Stimulated activated CD4-positive, alpha-beta T cell treated with anti-CD3 and anti-CD28 coated beads, Interleukin-1b, Interleukin-23, amount 100 ng/mL, for 48 hours (primary cell): ENCODE data around the gene TMED1.

Source experiments
- DNase-seq: peaks from one replicate; pipeline ENCODE4 v3.0.0-alpha.2; 2020

Gene TMED1

DNA sequence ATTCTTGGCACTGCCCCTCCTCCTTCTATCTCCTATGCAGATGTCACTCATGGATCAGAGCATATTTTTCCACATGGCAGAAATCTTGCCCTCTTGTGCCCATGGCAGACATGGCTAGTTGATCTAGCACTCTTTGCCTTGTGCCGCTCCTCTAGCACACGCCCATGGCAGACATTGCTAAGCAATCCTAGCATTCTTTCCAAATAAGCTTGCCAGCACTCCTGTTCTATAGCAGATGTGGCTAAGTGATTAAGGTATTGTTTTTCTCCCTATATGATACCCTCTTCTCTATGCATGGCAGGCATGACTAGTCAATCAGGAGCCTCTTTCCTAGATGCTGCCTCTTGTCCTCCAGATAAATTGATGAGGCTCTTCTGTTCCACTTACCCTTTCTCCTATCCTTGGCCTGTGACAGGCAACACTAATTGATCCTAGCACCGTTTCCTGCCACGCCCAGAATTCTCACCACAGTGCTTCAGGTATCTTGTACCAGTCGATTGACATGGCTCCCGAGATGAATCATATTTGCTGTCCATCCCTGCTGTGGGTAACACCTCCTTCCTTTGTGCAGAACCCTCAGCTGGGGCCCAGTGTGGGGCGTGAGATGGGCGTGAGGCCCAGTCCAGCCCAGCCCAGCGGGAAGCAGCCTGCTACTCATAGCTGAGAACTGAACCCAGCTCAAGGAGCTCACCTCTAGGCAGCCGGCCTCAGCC lies 26.9 kb downstream of the TMED1 start:
- DNase-seq: peak; percentile 40

DNA sequence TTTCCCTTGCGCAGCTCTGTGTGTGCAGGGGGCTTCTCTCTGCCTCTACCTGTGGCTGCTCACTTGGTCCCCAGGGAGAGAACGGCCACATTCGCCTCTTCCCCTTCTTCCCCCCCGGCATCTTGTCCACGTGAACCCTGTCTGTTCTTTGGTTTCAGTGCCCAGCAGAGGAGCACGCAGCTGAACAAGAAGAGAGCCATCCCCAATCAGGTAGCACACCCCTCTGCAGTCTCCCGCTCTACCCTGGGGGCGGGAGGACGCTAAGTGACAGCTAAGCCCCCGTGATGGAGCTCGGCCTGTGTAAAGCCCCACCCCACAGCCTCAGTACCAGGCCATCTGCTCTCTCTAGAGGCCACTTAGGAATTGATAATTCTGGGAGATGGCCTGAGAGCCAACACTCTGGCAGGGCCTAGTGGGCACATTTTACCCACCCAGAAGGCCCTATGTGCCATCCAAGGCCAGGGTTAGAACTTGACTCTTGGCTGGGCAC lies 30.2 kb downstream of the TMED1 start:
- DNase-seq: no peak

DNA sequence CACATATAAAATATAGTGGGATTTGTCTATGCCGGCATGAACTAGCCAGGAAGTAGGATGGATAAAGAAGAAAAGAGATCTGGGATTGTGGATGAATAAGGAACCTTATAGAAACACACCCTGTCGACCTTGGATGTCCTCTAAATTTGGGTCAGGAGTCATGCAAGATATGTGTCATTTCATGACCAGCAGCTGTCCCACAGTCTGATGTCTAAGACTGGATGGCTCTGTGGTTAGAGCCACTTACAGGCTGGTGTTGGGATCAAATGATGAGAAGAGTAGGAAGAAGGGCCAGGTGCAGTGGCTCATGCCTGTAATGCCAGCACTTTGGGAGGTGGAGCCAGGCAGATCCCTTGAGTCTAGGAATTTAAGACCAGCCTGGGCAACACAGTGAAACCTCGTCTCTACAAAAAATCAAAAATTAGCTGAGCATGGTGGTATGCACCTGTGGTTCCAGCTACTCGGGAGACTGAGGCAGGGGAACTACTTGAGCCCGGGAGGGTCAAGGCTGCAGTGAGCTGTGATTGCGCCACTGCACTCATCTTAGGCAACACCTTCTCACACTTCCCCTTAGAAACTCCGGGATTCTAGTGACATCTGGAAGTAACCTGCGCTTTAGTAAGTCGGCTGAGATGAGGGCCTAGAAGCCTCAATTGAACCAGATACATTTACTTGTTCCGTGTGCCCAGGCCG lies 30.8 kb downstream of the TMED1 start:
- no peak for DNase-seq

DNA sequence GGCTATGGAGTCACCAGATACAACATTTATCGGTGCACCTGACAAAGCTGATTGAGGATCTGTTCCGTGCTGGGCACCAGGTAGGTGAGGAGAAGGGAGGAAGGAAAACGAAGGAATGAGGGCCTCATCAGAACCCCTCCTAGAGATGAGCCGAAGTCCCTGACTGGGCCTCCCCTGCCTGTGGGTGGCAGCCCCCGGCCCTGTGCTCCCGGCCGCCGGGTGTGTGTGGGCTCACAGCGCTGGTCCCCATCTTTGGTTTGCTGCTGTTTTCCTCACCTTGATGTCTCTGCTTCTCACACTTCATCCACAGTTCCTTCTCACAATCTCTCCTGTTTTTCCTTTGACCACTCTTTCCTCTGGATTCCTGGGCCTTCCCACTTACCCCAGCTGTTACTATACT lies 32.8 kb downstream of the TMED1 start:
- no peak for DNase-seq

DNA sequence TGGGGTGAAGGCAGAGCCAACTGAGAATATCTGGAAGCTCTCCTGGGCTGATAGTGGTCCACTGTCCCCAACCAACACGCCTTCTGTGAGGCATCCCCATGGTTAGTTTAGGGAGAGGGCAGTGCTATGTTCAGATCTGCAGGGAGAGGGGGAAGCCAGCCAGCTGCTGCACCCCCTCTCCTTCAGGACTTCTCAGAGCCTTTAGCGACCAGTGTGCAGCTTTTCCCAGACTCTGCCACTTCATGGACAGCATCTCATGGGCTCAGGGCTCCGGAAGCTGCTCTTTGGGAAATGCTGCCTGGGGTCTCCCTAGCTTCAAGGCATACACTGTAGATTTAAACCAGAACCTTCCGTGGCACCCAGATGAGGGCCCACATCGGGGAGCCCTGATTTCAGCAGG lies 33.5 kb downstream of the TMED1 start:
- no peak for DNase-seq

DNA sequence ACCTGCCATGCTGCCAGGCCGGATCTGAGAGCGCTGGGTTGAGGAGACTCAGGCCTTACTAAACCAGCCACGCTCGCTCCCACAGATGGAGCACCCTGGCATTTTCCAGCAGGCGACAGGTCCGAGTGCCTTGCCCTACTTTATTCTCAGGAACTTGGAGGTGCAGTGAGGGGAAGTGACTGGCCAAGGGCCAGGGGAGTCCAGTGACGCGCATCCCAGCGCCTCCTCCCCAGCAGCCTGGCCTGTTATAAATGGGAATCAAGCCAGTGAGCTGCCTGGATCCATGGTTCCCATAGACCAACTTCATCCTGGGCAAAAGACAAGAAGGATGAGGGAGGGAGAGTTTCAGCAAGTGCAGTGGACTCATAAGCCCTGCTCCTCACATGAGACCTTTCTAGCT lies 35.5 kb downstream of the TMED1 start:
- DNase-seq: no peak

DNA sequence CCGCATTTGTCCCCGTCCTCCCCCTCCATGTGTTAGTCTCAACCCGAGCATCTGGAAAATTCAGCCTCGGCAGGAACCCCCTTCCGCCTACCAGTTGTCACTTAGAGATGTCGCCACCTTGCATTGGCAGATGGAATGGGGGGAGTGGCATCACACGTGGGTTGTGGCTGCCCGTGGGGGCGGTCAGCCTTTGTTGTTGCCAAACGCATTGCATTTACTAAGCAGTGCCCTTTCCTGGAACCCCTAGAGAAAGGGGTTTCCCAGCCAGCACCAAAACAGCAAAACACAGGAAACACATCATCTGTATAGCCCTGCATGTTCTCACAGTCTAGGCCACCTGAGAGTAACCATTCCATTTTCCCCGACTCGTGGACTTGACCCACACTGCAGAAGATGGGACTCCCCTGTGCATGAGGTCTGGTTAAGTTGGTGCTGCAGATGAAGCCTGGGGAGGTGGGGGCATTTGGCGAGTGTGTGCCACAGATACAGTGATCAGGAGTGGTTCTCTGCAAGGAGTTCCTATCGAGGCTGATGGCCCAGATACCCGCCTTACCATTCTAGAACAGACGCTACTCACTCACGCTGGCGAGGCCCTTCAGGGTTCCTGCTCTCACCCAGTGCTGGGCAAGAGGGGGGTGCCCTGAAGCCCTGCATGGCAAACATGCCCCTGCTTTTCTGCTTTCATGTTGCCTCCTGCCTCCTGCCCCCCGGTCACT lies 38.3 kb downstream of the TMED1 start:
- DNase-seq: peak; percentile 91

DNA sequence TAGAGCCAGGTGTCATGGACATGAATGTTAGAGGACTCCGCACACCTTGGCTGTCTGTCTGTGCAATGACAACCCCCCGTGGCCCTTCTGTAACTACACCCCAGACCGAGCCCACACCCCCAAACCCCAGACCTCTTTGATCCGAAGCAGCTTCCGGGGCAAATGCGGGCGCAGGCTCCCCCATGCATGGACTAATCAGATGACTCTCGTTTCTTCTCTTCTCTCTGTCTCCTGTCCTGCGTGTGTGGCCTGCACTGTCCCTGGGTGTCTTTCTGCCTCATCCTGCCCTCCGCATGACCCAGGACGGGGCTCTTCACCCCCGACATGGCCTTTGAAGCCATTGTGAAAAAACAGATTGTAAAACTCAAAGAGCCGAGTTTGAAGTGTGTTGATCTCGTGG lies 38.9 kb downstream of the TMED1 start:
- DNase-seq: no peak

DNA sequence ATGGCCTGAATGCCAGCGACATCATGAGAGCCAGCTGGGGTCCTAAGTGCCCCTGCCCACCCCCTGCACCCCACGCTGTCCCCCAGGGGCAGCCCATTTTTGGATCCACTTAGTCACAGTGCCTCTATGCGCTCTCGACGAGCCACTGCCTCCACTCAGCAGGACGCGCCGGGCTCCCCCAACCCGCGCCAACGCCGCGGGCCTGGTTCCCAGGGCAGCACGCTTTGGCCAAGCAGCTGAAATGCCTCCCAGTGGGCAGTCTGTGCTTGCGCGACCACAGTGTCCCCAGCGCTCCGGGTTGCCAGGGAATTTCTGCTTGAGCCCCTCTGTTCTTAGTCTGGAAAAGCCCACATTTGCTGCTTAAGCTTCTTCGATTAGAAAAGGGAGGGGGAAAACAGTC lies 39.4 kb downstream of the TMED1 start:
- DNase-seq: no peak

DNA sequence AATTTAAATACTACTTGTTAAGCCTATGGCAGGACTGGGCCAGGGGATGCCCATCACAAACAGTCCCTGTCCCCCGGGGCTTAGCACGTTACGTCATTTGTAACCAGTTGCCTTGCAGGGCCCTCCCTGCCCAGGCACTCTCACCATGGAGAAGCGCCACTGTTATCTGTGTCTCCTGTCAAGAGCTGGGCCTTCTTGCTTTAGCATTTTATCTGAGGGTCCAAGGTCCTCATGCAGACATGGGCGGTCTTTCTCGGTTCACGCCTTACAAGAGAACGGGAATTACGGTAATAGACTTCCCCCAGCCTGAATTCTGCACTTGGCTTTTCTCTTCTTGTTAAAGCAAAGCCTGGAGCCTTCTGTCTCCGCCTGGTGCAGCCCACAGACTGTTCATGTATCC lies 46.1 kb downstream of the TMED1 start:
- no peak for DNase-seq

DNA sequence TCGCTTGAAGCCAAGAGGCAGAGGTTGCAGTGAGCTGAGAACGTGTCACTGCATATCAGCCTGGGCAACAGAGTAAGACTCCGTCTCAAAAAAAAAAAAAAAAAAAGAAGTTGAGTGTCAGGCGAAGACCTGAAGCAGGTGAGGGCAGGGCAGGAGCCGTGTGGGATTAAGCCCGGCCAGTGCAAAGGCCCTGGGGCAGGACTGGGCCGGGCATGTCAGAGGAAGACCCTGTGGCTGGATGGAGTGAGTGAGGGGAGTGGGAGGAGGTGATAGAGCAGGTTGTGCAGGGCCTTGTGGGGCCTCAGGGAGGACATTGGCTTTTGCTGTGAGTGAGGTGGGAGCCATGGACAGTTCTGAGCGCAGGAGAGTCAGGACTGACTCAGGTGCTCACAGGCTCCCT lies 47.9 kb downstream of the TMED1 start:
- DNase-seq: no peak

DNA sequence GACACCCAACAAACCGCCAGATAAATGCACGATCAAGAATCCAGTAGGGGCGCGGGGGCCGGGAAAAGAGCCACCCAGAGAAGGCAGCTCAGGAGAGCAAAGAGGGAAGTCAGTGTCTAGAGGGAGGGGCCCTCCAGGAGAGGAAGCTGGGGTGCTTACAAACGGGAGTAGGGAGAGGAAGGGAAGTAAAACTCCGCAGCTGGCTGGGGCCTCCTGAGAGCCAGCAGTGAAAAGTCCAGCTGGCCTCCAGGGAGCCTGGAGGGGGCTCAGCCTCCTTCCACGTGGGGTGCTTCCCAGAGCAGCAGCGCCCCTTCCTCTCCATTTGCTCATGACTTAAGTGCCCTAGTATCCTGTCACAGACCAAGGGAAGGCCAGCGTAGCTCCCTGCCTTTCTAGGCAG lies 51.8 kb downstream of the TMED1 start:
- DNase-seq: no peak

DNA sequence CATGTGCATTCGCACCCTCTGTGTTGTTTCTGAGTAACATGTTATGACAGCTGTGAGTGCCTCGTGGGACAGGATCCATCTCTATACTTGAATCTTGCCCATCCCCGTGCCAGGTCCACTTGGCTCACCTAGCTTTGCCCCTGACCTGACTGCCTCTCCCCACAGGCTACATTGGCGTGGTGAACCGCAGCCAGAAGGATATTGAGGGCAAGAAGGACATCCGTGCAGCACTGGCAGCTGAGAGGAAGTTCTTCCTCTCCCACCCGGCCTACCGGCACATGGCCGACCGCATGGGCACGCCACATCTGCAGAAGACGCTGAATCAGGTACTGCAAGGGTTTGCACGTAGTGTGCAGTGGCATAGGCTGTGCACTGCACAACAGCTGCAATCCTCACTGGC lies 53.2 kb downstream of the TMED1 start:
- DNase-seq: no peak
